GM18498 (cell line): ENCODE results near the gene MAGOHB.

Source experiments
- ATAC-seq: cut with Tn5 transposase; IDR thresholded peaks from one replicate; pipeline ENCODE4 v1.9.1; 2021; ENCODE audit warnings: mild to moderate bottlenecking, moderate library complexity; ENCODE audit not compliant: unreplicated experiment

MAGOHB gene

GRCh38 chr12:10557329-10557728 is 56.1 kb downstream of the MAGOHB start:
- ATAC-seq, result peak; percentile 15

GRCh38 chr12:10554756-10555481 is 58.5 kb downstream of the MAGOHB start:
- no peak for ATAC-seq

- ATAC-seq, result peak; percentile 45
These were observed 59.1 kb downstream of the MAGOHB start for GRCh38 chr12:10554228-10554755.
